ENCODE measurements around the gene JHY. TPM values are rescaled to one million over a fixed set of nuclear protein-coding genes. Genes with fewer than 3 reads are reported as not detected.
A peak's percentile ranks its signal among the peaks of the same experiment; 100 is the strongest.

JHY gene
- total and polyA plus RNA-seq, 2 donors (not counting 1 experiment from before 2014, with no cell fraction given): 2.3 to 5.1 TPM

DNA sequence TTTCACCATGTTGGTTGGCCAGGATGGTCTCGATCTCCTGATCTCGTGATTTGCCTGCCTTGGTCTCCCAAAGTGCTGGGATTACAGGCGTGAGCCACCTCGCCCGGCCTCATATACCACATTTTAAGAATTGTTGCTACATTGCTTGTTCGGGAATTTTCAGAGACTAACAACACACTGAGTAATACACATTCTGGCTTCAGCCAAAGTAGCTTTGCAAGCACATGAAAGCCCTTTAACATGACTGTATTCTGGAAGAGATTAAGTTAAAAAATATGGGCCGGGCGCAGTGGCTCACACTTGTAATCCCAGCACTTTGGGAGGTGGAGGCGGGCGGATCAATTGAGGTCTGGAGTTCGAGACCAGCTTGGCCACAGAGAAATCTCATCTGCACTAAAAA lies 29.3 kb upstream of the JHY start:
- Histone ChIP-seq H3K79me2 (ENCODE audit: control insufficient read depth, insufficient read depth, low read length) (no peaks in the 10 kb centered on the region), H3K4me1 (ENCODE audit: control insufficient read depth in 2 of 2, insufficient read depth in 2 of 2, low read length in 2 of 2) (peaks cover 14 to 23% of the 10 kb centered on the region in 2 donors), H3K27ac (ENCODE audit: low read length in 2 of 2) (no peak overlapping the region), H3K27me3 (replicated peaks in 1 of 4; ENCODE audit: control extremely low read depth in 1 of 4, control insufficient read depth in 3 of 4, insufficient read depth in 4 of 4, low read length in 3 of 4) (no peaks in the 10 kb centered on the region), H3K9ac (ENCODE audit: low read length) (no peak overlapping the region), H3K4me3 (ENCODE audit: control extremely low read depth in 1 of 5, extremely low read depth in 1 of 5, insufficient read depth in 1 of 5, low read depth in 2 of 5, low read length in 4 of 5) (no peak overlapping the region), H3K4me2 (replicated peaks; ENCODE audit: low read depth, low read length, poor library complexity, severe bottlenecking) (no peak overlapping the region), H3K9me3 (ENCODE audit: control extremely low read depth in 1 of 3, control insufficient read depth in 2 of 3, insufficient read depth in 1 of 3, low read length in 2 of 3) (no peaks in the 10 kb centered on the region), H4K20me1 (ENCODE audit: control insufficient read depth, insufficient read depth, low read length, poor library complexity, severe bottlenecking) (no peaks in the 10 kb centered on the region), H3K36me3 (replicated peaks in 1 of 2; ENCODE audit: control extremely low read depth in 1 of 2, control insufficient read depth in 1 of 2, extremely low read depth in 1 of 2, insufficient read depth in 2 of 2, low read length in 1 of 2) (no peaks in the 10 kb centered on the region), H2AFZ (ENCODE audit: insufficient read depth, low read depth, low read length, poor library complexity, severe bottlenecking) (no peak overlapping the region)
- POLR2A ChIA-PET: interaction anchor here (0.7 to 1.6 kb wide), 3 partner anchors 19 to 209 kb away, joined by 3 to 4 read pairs (median 3); no protein-coding TSS in a partner anchor
- intact Hi-C loops (cut with micrococcal nuclease): loop anchor here (5.0 to 10.0 kb wide), 2 partner anchors 41 to 1198 kb away; no protein-coding TSS in a partner anchor
- WGBS (ENCODE audit: insufficient coverage): 83% methylated on average over 4 of the region's 11 CpGs
- DNase-seq: no peak
- TF ChIP-seq, protein P1, sequence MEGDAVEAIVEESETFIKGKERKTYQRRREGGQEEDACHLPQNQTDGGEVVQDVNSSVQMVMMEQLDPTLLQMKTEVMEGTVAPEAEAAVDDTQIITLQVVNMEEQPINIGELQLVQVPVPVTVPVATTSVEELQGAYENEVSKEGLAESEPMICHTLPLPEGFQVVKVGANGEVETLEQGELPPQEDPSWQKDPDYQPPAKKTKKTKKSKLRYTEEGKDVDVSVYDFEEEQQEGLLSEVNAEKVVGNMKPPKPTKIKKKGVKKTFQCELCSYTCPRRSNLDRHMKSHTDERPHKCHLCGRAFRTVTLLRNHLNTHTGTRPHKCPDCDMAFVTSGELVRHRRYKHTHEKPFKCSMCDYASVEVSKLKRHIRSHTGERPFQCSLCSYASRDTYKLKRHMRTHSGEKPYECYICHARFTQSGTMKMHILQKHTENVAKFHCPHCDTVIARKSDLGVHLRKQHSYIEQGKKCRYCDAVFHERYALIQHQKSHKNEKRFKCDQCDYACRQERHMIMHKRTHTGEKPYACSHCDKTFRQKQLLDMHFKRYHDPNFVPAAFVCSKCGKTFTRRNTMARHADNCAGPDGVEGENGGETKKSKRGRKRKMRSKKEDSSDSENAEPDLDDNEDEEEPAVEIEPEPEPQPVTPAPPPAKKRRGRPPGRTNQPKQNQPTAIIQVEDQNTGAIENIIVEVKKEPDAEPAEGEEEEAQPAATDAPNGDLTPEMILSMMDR (IDR thresholded peaks at IDR 0.05): no peak
- H3K4me3 Mint-ChIP-seq: no peak overlapping the region
- peaks cover 24% of the 10 kb centered on the region for H3K4me1 Mint-ChIP-seq
- CTCF ChIA-PET: interaction anchor here (0.9 to 9.1 kb wide), 30 partner anchors 9 to 273 kb away, joined by 3 to 319 read pairs (median 12); partner anchors contain the start of genes CRTAM and UBASH3B
- no peak for ATAC-seq (ENCODE audit: low read depth)
- H3K9me3 Mint-ChIP-seq (ENCODE audit: insufficient read depth): no peaks in the 10 kb centered on the region
- H3K27me3 Mint-ChIP-seq: no peaks in the 10 kb centered on the region
- H3K27ac Mint-ChIP-seq: no peak overlapping the region

DNA sequence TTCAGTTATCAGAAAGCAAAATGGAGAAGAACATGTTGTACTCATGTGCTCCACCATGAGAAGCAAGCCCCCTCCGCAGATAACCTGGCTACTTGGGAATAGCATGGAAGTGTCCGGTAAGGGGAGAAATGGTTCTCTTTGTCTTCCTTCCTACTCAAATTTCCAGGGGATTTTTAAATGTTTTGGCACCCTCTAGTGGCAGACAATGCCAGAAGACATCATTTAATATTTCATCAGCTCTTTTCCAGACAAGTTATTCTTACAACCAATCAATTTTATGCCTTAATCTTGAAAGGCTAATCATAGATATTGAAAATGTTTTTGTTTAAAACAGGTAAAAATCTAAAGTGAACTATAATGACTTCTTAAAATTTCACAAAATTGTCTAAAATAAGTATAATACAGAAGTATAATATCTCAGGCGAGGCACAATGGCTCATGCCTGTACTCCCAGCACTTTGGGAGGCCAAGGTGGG lies 28.6 kb upstream of the JHY start:
- intact Hi-C loops (cut with micrococcal nuclease): loop anchor here (1.0 to 10.0 kb wide), 7 partner anchors 42 to 1199 kb away; no protein-coding TSS in a partner anchor
- Histone ChIP-seq H3K4me3 (ENCODE audit: control extremely low read depth in 1 of 5, extremely low read depth in 1 of 5, insufficient read depth in 1 of 5, low read depth in 2 of 5, low read length in 4 of 5) (no peak overlapping the region), H3K27ac (ENCODE audit: low read length in 2 of 2) (no peak overlapping the region), H3K9me3 (ENCODE audit: control extremely low read depth in 1 of 3, control insufficient read depth in 2 of 3, insufficient read depth in 1 of 3, low read length in 2 of 3) (no peaks in the 10 kb centered on the region), H3K36me3 (replicated peaks in 1 of 2; ENCODE audit: control extremely low read depth in 1 of 2, control insufficient read depth in 1 of 2, extremely low read depth in 1 of 2, insufficient read depth in 2 of 2, low read length in 1 of 2) (no peaks in the 10 kb centered on the region), H3K79me2 (ENCODE audit: control insufficient read depth, insufficient read depth, low read length) (no peaks in the 10 kb centered on the region), H3K4me1 (ENCODE audit: control insufficient read depth in 2 of 2, insufficient read depth in 2 of 2, low read length in 2 of 2) (peaks cover 14 to 23% of the 10 kb centered on the region in 2 donors), H2AFZ (ENCODE audit: insufficient read depth, low read depth, low read length, poor library complexity, severe bottlenecking) (no peak overlapping the region), H3K27me3 (replicated peaks in 1 of 4; ENCODE audit: control extremely low read depth in 1 of 4, control insufficient read depth in 3 of 4, insufficient read depth in 4 of 4, low read length in 3 of 4) (no peaks in the 10 kb centered on the region), H3K9ac (ENCODE audit: low read length) (no peak overlapping the region), H3K4me2 (replicated peaks; ENCODE audit: low read depth, low read length, poor library complexity, severe bottlenecking) (no peak overlapping the region), H4K20me1 (ENCODE audit: control insufficient read depth, insufficient read depth, low read length, poor library complexity, severe bottlenecking) (no peaks in the 10 kb centered on the region)
- ATAC-seq (ENCODE audit: low read depth) (no peak), DNase-seq (peak; percentile 79)
- no peak for TF ChIP-seq EZH2 (IDR thresholded peaks at IDR 0.05; ENCODE audit: borderline replicate concordance, insufficient read depth, low read depth, low read length, poor library complexity, severe bottlenecking)
- TF ChIP-seq, protein P1 (IDR thresholded peaks at IDR 0.05): peak; percentile 84
- peaks cover 24% of the 10 kb centered on the region for H3K4me1 Mint-ChIP-seq
- H3K4me3 Mint-ChIP-seq: no peak overlapping the region
- no peak overlapping the region for H3K27ac Mint-ChIP-seq
- no peaks in the 10 kb centered on the region for H3K9me3 Mint-ChIP-seq (ENCODE audit: insufficient read depth)
- CTCF ChIA-PET: interaction anchor here (0.7 to 9.1 kb wide), 30 partner anchors 10 to 274 kb away, joined by 3 to 319 read pairs (median 12); partner anchors contain the start of gene CRTAM
- 100% methylated on average over 1 of the region's 3 CpGs for WGBS (ENCODE audit: insufficient coverage)
- POLR2A ChIA-PET: interaction anchor here (0.7 kb wide), 1 partner anchor 59 kb away, joined by 4 read pairs; no protein-coding TSS in a partner anchor
- no peaks in the 10 kb centered on the region for H3K27me3 Mint-ChIP-seq

Data from B cell (primary cell).